ENCODE data around the gene ECM2.
"Not testable (repeated sequence)": the region's sequence is repeated elsewhere in the genome, so short reads cannot be mapped to it uniquely, and the experiment has no call there.

The ECM2 gene

DNA sequence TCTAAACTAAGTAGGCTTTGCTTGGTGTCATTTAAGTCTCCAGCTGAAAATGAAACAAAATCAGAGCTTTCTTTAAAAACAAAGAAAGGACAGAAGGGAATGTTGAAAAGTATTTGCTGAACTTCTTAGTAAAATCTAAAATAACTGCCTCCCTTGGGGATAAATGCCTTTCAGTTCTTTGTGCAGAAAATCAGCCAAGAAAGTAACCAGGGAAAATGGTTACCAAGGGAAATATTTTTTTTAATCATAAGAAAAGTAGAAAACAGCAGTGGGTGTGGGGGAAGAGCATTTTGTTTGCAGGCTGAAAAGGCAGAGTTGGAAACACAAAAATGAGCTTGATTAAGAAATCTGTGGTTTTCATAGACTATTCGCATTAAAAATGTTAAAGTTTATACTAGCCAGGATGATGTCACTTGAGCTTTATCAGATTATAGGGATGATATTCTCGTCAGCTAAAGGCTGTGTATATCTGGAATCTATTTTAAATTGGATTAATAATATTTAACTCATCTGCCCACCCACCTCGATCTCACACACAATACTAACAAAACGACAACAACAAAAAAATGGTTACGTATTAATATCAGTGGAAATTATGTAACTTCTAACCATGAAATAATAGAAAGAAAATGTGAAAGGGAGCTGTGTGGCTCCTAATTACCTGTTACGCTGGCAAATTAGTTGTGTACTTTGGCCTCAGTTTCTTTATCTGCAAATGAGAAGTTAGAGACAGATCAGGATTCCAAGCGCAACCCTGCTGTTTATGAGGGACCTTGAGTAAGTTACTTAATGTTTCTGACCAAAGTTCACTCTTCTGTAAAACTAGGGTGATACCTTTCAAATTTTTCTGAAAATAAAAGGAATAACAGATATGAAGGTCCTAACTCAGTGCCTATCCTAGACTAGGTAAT, at the start of gene ECM2:
Gene ECM2 (minus strand): TSS at position 51 of the 911 bp plus-strand sequence. CDS start 13,124 bp downstream, outside the sequence.
- DNase-seq: no peak

DNA sequence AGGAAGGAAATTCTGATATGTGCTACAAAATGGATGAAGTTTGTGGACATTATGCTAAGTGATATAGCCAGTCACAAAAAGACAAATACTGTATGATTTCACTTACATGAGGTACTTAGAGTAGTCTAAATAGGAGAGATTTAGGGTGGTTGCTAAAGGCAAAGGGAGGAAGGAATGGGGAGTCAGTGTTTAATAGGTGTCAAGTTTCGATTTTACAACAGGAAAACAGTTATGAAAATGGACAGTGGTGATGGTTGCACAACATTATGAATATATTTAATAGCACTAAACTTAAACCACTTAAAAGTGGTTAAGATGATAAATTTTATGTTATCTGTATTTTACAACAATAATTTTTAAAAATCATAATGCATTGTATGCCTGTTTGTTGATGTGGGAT, 40.4 kb upstream of the ECM2 start:
- no peak for DNase-seq

DNA sequence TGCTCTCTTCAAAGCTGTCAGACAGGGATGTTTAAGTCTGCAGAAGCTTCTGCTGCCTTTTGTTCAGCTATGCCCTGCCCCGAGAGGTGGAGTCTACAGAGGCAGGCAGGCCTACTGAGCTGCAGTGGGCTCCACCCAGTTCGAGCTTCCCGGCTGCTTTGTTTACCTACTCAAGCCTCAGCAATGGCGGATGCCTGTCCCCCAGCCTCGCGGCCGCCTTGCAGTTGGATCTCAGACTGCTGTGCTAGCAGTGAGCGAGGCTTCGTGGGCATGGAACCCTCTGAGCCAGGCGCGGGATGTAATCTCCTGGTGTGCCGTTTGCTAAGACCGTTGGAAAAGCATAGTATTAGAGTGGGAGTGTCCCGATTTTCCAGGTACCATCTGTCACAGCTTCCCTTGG, 37.8 kb upstream of the ECM2 start:
- not testable (repeated sequence) for DNase-seq

DNA sequence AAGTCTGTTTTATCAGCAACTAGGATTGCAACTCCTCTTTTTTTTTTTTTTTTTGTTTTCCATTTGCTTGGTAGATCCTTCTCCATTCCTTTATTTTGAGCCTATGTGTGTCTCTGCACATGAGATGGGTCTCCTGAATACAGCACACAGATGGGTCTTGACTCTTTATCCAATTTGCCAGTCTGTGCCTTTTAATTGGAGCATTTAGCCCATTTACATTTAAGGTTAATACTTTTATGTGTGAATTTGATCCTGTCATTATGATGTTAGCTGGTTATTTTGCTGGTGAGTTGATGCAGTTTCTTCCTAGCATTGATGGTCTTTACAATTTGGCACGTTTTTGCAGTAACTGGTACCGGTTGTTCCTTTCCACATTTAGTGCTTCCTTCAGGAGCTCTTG, 36.1 kb upstream of the ECM2 start:
- not testable (repeated sequence) for DNase-seq

DNA sequence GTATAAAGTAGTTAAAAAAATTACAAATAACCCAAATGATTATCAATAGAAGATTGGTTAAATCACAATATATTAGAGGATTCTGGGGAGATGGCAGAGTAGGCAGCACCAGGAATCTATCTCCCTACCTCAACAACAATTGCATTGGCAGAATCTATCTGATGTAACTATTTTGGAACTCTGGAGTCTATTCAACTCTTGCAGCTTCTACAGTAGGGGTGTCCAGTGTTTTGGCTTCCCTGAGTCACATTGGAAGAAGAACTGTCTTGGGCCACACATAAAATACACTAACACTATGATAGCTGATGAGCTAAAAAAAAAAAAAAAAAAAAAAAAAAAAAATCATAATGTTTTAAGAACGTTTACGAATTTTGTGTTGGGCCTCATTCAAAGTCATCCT, 29.2 kb upstream of the ECM2 start:
- no peak for DNase-seq

DNA sequence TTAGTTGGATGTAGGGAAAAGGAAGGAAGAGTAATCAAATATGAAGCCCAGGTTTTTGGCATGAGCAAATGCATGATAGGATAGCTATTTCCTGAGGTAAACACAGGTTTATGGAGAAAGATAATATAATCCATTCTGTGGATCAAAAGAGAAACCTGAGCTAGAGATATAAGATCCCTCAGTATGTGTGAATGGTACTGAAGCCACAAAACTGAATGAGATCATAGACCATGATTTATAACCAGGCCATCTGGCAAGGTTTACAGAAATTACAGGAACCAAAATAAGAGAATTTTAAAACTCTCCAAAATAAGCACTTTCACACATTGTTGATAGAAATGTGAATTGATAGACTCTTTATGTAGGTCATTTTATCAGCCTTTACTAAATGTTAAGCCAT, 28.7 kb upstream of the ECM2 start:
- DNase-seq: no peak

DNA sequence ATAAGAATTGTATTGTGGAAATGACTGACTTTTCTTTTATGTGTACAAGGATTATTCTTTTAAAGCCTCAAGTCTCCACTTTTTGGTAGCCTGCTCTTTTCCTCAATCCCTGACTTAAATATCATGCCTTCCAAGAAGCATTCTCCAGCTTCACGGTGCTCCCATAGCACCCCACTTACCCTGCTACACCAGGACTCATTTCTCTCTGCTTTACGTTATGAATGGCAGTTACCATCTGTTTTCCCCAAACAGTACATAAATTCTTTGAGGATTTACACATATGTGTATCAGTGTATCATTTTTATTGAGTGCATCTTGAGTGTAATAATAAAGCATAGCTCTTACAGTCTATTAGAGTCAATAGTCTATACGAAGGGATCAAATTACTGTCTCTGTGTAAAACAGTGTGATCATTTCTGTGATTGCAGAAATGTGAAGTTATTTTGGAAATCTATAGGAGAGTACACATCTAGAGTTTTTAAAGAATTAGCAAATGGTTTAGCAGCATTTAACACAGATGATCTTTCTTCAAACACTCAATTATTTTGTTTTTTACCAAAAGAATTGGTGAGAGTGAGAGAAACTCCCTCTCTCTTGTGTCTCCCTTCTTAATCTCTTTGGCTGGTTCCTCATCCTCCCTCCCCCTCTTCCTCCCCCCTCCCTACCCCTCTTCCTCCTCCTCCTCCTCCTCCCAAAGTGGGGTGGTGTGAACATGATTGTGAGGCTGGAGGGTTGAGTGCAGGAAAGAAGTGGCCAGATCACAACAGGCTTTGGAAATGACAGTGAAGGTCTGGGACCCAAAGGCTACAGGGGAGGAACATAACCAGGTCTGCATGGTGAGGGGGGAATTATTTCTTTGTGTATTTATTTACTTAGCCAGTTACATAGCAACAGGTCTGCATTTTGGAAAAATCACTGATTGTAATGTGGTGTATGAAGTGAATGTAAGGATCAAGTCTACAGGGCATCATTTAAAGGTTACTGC, 27.6 kb upstream of the ECM2 start:
- DNase-seq: no peak

DNA sequence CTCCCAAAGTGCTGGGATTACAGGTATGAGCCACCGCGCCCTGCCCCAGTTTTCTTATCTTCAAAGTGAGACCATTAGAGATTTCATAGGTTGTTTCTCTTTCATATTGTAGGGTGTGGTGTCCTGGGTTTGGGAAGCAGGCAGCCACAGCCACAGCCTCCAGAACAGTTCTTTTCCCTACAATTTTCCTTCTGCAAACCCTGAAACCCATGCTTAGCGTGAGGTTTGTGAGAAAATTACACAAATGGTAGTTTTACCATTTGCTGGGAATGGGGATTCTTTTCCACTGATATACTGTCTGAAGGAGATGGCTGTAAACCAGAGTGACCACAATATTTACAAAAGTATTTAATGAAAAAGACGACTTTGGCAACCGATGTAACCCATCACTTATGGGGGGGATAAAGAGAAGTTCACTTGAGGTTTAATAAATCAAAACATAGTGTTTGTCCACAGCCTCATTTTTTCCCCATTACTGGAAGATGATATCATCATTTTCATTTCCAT, 26.7 kb upstream of the ECM2 start:
- no peak for DNase-seq

DNA sequence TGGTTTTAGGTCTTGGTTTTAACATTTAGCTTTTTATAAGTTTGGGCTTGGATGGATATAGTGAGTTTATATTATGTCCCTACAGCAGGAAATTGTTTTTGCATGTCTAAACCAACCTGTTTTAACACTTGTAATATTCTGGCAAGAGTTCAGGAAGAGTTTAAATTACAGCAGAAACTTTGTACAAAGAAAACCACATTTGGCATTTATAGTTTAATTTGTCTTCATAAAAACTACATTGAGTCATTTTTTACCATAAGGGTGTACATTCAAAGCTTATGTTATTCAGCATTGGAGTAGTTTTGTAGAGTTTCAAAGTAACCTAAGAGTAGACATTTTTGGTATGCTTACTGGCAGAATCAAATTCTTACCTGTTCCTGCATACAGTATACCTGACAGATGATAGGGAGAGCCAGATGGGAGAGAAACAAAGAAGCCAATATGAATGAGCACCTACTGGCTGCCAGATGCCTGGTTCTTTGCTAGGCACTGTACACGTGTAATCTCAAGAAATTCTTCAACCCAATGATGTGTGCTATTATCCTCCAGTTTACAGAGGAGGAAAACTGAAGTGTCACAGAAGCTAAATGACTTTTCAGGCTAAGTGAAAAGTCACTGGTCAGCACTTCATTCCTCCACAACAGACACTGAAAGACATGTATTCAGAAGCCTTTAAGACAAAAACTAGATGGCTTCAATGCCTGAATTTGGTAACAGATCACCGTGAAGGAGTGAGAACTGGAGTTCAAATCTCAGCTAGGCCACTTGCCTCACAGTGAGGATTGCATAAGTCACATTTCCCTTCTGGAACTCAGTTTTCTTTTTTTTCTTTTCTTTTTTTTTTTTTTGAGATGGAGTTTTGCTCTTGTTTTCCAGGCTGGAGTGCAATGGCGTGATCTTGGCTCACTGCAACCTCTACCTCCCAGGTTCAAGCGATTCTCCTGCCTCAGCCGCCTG, 25.9 kb upstream of the ECM2 start:
- DNase-seq: no peak

DNA sequence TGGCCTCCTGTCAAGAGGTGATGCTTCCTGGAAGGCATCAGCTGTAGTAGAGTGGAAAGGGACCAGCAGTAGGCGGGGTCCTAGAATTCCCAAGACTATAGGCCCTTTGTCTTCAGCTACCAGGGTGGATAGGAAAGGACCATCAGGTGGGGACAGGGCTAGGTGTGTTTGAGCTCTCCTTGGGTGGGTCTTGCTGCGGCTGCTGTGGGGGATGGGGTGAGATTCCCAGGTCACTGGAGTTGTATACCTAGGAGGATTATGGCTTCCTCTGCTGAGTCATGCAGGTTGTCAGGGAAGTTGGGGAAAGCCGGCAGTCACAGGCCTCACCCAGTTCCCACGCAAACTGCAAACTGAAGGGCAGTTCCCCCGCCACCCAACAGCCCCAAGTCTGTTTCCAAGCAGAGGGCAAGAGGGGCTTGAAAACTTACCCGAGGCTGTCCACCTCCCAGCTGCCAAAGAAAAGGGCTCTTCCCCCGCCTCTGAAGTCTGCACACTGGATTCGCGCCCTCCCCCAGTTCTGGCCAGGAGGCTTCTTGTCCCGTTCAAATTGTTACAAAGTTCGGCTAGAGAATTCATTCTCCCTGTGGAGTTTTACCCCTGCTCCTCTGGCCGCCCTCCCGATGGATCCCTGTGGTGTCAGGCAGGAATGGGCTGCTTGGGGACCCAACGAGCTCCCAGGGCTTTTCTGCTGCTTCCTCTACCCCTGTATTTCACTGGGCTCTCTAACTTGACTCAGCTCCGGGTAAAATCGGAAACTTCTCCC, 23.0 kb upstream of the ECM2 start:
- DNase-seq: no peak

DNA sequence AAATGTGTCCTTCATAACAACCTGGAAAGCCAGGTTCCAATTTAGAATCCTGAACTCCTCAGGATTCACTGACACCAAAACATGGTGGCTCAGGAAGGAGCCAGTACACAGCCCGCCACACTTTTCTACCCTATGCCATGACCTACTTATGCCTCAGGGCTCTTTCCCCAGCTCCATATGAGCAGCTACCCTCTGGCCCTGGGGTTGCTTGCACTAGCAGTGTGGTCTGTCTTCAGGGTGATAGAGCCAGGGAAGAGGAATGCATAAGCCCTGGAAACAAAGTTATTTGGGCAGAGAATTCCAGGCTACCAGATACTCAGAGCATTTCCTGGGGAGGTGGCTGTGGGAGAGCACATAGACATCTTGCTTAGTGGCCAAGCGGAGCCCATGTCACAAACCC, 15.0 kb upstream of the ECM2 start:
- DNase-seq: no peak

DNA sequence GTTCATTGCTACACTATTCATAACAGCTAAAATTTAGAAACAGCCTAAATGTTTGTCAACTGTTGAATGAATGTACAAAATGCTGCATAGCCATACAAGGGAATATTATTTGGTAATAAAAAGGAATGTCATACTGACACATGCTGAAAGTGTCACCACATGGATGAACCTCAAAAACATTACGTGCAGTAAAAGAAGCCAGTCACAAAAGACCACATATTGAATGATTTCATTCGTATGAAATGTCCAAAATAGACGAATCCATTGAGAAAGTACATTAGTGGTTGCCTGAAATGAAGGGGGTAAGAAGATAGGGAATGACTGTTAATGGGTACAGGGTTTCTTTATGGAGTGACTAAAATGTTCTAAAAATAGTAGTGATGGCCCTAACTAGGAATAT, 11.6 kb upstream of the ECM2 start:
- DNase-seq: no peak

DNA sequence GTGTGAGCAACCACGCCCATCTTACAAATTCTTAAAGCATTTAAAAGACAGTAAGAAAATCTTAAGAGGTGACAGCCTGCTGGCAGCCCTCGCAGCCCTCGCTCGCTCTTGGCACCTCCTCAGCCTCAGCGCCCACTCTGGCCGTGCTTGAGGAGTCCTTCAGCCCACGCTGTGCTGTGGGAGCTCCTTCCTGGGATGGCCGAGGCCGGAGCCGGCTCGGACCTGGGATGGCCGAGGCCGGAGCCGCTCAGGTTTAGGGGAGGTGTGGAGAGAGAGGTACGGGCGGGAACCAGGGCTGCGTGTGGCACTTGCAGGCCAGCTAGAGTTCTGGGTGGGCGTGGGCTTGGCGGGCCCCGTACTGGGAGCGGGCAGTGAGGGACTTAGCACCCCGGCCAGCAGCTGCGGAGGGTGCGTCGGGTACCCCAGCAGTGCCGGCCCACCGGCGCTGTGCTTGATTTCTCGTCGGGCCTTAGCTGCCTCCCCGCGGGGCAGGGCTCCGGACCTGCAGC, 9.3 kb upstream of the ECM2 start:
- DNase-seq: no peak

DNA sequence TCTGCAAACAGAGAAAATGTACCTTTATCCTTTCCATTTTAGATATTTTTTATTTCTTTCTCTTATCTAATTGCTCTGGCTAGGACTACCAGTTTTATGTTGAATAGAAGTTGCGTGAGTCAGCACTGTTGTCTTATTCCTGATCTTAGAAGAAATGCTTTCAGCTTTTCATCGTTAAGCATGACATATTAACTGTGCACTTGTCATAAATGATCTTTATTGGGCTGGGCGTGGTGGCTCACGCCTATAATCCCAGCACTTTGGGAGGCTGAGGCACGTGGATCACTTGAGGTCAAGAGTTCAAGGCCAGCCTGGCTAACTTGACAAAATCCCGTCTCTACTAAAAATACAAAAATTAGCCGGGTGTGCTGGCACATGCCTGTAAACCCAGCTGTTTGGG, 8.2 kb upstream of the ECM2 start:
- no peak for DNase-seq

DNA sequence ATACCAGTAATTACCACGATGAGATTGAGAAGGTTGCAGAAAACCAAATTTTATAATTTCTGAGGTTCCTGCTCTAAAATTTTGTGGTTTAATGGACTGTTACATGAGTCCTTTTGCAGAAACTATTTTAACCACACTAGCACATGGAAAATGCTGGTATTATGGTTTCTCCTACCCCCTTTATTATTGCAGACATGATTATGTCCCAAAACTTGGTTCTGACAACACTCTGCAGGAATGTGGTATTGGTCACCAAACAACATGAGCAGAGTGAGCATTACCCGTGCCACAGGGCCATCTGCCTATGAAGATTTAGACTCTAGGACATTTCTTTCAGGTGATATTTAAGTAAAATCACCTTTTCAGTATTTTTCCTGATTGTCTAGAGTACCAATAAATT, 2.8 kb upstream of the ECM2 start:
- DNase-seq: no peak

DNA sequence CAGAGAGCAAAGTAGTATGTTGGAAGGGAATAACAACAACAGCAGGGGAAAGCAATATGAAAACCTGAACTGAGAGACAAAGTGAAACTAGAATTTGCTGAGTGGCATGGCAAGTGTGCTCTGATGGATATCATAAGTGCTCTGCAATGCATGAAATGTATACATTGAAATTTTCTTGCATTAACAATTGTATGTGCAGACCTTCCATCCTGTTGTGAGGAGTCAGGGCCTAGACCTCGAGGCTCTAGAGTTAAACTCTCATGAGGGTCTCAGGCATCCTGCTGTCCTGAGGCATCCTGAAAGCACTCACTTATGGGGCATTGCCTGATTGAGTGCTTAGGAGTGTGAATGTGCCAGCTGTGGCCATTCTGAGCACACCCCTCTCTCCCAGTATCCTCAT, 1.1 kb downstream of the ECM2 start:
- DNase-seq: no peak

DNA sequence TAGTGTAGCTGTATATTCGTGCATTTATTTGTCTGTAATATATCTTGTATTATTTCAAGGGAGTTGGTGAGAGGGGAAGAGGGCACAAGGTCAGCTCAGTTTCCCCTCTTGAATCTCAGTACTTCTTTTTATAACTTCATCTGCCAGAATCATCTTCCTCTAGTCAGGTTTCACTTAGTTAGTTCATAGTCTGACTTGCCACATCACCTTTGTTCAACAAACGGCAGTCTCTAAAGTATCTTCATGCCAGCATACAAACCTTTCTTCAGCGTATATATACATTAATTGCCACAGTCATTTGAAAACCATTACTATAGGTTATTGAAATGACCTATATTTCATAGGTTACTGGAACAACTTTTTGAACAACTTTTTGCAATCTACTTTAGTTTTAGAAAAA, 1.6 kb downstream of the ECM2 start:
- DNase-seq: no peak

DNA sequence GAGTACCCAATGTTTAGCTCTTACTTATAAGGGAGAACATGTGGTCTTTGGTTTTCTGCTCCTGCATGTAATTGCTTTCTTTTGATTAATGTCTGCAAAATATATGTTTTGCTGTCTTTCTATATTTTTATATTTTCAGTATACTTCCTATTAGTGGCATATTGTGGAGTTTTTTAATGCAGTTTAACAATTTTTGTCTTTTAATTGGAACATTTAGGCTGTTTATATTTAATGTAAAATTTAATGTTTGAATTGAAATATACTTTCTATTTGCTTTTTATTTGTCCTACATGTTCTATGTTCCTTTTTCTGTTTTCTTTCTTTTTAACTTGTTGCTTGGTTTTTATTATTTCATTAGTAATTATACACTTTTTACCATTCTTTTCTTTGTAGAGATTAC, 4.9 kb downstream of the ECM2 start:
- no peak for DNase-seq

DNA sequence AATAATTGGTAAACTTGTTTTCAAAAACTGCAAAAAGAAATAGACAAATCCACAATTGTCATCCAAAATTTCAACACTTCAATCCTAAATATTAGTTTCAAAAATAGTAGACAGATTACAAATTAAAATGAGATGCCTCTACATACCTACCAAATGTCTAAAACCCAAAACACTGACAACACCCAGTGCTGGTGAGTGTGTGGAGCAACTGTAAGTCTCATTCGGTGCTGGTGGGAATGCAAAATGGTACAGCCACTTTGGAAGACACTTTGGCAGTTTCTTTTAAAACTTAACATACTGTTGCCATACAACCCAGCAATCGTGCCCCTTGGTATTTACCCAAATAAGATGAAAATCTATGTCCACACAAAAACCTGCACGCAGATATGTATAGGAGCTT, 6.7 kb downstream of the ECM2 start:
- DNase-seq: no peak

DNA sequence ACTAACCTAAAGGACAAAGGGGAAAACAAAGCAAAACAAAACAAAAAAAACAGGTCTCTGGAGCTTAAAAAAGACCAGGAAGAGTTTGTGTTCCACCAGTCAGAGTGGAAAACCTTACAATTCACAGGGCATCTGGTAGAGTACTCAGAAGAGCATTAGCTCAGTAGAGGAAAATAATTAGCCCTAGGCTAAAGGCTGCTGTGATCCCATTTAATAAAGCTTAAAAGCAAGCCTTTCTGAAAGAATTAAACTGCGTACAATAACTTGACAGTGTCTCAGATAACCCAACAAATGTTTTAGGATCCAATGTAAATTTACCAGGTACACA, 7.3 kb downstream of the ECM2 start:
- no peak for DNase-seq

DNA sequence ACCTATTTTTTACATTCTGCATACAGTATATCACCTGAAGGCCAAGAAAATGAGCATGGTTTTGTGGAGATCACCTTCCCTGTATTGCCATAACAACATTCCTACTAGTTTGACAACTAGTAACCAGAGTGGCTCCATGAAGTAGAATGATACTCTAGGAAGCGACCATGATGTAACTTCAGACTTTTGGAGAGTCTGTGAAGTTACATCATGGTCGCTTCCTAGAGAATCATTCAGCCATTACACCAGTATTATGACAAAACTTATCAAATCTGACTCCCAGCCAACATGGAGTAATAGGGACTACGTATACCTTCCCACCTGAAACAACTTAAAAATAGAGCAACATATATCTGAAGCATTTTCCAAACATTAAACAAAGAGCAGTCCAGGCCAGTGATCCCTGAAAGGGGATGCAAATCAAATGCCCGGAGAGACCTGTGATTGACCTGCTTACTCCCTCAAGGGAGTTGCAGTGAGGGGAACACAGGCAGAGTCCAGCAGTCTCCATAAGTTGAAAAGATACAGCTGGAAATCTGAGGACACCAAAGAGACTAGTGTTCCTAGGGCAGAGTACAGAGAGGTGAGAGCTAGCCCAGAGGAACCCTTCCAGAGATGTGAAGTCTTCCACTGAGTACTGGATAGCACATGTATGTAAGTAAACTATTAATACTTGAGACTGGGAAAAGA, 7.8 kb downstream of the ECM2 start:
- DNase-seq: no peak
